MG63 (cell line): ENCODE measurements around the gene BCL11A. TPM values are rescaled to one million over a fixed set of nuclear protein-coding genes. Genes with fewer than 3 reads are reported as not detected.

Experiments used
- DNase-seq: peaks from one replicate; pipeline ENCODE4 v3.0.0-alpha.2; 2020
- H3K27me3 ChIP-seq: fragments of 250-450 bp; sonication (Bioruptor Pico); 2 replicates; pipeline ENCODE4 v1.5.1; 2020; ENCODE audit warnings: mild to moderate bottlenecking, moderate library complexity
- H3K36me3 ChIP-seq: fragments of 250-450 bp; sonication (Bioruptor Pico); 2 replicates; pipeline ENCODE4 v1.5.1; 2020; ENCODE audit warnings: mild to moderate bottlenecking, moderate library complexity
- H3K4me3 ChIP-seq: fragments of 250-450 bp; sonication (Bioruptor Pico); 2 replicates; pipeline ENCODE4 v1.5.1; 2020; ENCODE audit warnings: mild to moderate bottlenecking, moderate library complexity
- H3K9me3 ChIP-seq: fragments of 250-450 bp; sonication (Bioruptor Pico); 2 replicates; pipeline ENCODE4 v1.5.1; 2020; ENCODE audit warnings: mild to moderate bottlenecking, moderate library complexity
- total RNA-seq: library from RNA; depleted of rRNA; stranded (reverse); fragments of >200 nt; shearing (Covaris generic); gene quantifications from 2 replicates; pipeline ENCODE4 v1.2.3, GENCODE V29; 2014; ENCODE audit warnings: low replicate concordance

The BCL11A gene
- total RNA-seq, 1 experiment from 2014 or later: not detected

DNA sequence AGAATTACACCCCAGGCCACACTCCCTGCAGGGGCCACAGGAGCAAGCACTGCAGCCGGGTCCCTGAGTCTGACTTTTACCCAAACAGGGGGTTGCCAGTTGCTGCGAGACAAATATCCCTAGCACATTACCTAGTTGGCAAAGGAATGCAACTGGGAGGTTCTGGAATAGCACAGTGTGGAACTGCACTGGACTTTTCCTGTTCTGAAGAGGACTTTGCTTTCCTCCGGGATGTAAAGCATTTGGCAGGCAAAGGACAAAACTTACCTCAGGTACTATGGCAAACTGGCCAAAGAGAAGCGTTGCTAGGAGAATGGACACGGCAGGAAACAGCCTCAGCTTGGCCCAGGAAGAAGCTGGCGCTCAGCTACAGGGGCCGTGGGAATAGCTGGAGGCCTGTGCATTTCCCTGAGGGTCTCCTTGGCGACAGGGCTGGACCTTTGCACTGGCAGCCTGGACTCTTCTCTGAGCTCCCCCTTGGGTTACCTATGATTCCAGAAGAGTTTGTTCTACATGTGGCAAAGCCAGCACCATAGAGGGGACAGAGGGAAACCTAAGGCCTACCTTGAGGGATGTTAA, 45.0 kb downstream of the BCL11A start:
- H3K36me3 ChIP-seq: no peaks in the 10 kb centered on the region
- no peak for DNase-seq
- no peaks in the 10 kb centered on the region for H3K9me3 ChIP-seq
- no peaks in the 10 kb centered on the region for H3K27me3 ChIP-seq
- H3K4me3 ChIP-seq: no peak overlapping the region

DNA sequence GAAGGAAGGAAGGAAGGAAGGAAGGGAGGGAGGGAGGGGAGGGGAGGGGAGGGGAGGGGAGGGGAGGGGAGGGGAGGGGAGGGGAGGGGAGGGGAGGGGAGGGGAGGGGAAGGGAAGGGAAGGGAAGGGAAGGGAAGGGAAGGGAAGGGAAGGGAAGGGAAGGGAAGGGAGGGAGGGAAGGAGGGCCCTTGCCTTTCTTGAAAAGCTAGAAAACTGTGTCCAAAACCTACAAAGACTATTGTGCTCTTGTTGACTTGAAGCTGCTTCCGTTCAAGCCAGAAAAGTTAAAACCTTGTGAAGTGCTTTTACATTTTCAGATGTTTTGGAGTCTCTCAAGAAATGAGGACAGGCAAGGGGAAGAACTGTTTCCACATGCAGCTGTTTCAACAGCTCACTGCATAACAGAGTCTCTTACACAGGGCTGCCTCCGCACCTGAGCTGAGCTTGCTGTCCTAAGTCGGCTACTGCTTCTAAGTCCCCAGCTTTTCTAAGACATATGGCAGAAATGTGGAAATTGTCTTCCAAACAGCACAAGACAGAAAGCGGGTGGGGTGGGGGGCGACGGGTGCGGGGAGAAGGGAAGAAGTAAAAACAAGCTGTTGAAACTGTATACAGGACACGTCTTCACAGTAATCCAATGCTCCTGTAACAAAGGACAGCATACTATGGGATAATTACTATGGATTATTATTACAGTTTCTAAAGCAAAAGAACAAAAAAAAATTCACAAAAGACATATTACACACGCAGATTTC, 46.1 kb downstream of the BCL11A start:
- no peaks in the 10 kb centered on the region for H3K9me3 ChIP-seq
- H3K27me3 ChIP-seq: no peaks in the 10 kb centered on the region
- no peaks in the 10 kb centered on the region for H3K36me3 ChIP-seq
- H3K4me3 ChIP-seq: no peak overlapping the region
- no peak for DNase-seq

DNA sequence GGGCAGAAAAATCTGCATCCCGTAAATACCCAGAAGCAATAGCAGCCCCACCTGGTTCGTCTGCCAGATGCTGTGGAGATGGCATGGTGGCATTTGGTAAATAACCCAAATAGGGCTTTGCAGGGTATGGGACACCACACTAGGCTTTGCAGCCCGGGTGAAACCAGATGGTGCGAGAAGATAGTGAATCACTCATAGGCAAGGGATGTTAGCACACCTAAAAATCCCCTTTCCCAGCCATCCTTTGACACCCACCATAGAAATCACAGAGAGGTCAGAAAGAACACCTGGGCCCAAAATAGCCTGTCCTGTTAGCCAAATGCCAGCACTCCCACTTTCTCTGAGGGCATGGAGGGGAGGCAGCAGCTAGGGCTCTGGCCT, 47.6 kb downstream of the BCL11A start:
- Histone ChIP-seq H3K9me3 (no peaks in the 10 kb centered on the region), H3K36me3 (no peaks in the 10 kb centered on the region), H3K27me3 (no peaks in the 10 kb centered on the region), H3K4me3 (no peak overlapping the region)
- DNase-seq: no peak

DNA sequence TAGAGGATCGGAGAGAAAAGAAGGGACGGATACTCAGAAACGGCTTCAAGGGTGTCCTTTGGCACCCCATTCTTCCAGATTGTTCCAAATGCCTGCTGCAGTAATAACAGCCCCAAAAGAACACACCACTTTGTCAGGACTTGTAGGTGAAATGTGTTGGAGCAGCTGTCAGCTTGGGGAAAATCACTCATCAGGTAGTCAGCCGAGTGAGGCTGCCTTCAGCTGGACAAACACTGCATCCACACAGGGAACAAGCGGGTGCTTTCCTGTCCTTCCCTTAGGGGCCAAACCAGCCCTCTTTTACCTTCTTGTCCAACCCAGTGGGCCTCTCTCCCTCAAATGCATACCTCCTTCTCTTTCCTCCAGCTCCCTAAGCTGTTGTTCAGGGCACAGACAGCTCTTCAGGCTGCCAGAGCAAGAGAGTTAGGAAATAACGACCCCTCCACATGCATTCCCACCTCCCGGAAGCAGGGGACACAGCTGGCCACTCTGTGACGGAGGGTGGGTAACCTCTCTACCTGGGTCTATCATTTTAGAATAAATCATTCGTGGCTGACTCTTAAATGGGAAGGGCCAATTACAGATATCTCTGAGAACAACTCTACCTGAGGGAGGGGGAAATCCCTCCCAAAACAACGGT, 48.1 kb downstream of the BCL11A start:
- Histone ChIP-seq H3K4me3 (no peak overlapping the region), H3K36me3 (no peaks in the 10 kb centered on the region), H3K27me3 (no peaks in the 10 kb centered on the region), H3K9me3 (no peaks in the 10 kb centered on the region)
- no peak for DNase-seq

DNA sequence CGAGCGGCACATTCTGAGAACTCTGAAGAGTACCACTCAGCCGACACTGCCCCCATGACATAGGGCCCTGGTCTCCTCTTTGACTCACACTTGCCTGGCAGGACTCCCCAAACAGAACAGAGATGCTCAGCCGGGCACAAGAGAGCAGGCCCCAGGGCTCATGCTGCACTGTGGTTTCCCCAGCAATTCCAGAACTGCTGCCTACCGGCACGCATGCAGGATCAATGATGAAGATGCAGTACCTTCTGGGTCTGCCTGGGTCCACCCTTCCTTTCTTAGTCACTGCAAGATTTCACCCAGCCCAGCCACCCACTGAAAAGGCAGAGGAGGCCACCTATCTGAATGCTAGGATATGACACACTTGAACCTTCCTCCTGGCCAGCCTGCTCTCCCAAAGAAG, 49.4 kb downstream of the BCL11A start:
- DNase-seq: no peak
- H3K9me3 ChIP-seq: no peaks in the 10 kb centered on the region

DNA sequence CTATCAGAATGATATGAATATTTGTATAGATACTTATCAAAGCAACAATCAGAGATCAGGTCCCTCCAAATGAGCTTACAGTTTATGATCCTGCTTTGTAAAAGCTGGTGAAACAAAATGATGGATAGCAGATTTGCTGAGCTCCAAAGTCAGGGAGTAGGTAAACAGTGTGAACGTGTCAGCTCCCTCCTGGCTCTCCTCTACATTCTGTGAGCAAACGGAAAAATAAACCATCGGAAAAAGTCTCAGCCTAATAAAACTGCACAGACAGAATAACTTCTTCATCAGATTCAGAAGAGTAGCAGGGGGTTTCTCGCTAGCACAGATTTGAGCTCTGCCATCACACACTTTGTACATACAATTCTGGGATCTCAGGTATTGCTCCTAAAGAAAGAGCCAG, 51.3 kb downstream of the BCL11A start:
- no peak overlapping the region for H3K4me3 ChIP-seq
- no peaks in the 10 kb centered on the region for H3K9me3 ChIP-seq
- DNase-seq: no peak
- no peaks in the 10 kb centered on the region for H3K27me3 ChIP-seq
- H3K36me3 ChIP-seq: no peaks in the 10 kb centered on the region

More for the DNA sequence above, 49.4 kb downstream of the BCL11A start:
- Histone ChIP-seq H3K27me3 (no peaks in the 10 kb centered on the region), H3K4me3 (no peak overlapping the region), H3K36me3 (no peaks in the 10 kb centered on the region)

DNA sequence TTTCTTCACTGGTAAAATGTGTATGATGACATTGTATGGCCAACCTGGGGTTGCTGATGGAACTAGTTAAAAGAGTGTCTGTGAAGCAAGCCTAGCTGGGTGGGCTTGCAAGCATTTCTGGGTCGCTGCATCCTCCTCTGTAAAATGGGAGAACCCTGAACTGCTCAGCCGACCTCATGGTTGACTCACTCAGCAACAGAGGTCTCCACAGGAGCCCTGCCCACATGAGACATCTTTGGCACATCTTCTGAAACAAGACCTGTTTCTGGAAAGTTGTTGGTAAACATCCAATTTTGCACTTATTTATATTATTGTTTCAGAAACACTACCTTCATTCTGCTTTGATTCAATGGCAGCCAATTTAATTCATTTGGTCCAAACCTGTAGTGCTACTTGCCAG, 52.6 kb downstream of the BCL11A start:
- Histone ChIP-seq H3K9me3 (no peaks in the 10 kb centered on the region), H3K27me3 (no peaks in the 10 kb centered on the region), H3K4me3 (no peak overlapping the region), H3K36me3 (no peaks in the 10 kb centered on the region)
- no peak for DNase-seq

DNA sequence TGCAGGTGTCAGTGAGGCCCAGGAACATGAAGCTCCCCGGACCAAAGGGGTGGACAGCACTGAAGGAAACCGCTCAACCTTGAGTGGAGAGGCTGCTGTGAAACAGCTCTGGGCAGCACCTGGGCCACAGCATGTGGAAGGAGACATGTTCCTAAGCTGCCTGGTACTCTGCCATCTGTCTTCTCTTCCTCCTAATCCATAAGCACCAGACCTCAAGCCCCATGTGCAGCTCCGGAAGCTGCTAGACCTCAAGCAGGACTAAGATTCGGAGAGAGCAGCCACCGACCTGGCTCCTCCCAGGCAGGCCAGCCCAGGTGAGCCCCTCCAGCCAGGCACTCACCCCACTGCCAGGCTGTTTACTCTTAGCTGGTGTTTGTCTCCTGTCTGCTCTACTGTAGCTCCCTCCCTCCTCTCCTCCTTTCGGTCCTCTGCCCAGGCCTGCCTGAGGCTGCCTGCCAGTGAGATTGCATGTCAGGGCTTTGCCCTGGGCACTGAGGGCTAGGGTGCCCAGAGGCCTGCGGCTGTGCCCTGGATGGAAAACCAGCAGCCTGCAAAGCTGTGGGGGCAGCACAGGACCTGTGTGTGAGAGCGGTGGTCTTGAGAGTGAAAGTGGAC, 53.7 kb downstream of the BCL11A start:
- Histone ChIP-seq H3K36me3 (no peaks in the 10 kb centered on the region), H3K9me3 (no peaks in the 10 kb centered on the region), H3K4me3 (no peak overlapping the region), H3K27me3 (no peaks in the 10 kb centered on the region)
- DNase-seq: no peak

DNA sequence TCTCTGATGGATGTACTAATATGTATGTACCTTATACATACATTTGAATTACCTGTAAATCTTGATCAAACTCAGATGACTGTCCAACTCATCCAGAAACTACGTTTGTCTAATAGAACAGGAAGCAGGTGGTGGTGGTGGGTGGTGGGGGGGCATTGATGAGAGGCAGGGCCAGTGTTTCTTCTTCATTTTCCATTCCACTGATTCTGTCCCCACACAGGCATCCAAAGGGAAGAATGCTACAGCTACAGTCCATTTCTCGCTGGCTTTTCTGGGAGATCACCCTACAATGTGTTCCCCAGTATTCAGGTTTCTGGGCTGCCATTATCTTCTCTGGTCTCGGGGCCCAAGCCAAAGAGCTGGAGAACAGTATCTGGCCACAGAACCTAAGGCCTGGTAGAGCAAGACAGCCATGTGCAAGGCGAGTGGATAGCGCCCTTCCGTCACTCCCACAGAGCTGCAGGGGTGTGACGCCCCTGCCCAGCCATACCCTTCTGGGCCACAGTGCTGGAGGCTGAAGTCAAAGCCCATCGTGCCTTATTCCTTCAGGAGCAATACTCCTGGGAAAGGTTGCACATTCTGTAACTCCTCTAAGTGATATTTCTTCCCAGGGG, 54.5 kb downstream of the BCL11A start:
- DNase-seq: no peak
- Histone ChIP-seq H3K4me3 (no peak overlapping the region), H3K27me3 (no peaks in the 10 kb centered on the region), H3K36me3 (no peaks in the 10 kb centered on the region), H3K9me3 (no peaks in the 10 kb centered on the region)

DNA sequence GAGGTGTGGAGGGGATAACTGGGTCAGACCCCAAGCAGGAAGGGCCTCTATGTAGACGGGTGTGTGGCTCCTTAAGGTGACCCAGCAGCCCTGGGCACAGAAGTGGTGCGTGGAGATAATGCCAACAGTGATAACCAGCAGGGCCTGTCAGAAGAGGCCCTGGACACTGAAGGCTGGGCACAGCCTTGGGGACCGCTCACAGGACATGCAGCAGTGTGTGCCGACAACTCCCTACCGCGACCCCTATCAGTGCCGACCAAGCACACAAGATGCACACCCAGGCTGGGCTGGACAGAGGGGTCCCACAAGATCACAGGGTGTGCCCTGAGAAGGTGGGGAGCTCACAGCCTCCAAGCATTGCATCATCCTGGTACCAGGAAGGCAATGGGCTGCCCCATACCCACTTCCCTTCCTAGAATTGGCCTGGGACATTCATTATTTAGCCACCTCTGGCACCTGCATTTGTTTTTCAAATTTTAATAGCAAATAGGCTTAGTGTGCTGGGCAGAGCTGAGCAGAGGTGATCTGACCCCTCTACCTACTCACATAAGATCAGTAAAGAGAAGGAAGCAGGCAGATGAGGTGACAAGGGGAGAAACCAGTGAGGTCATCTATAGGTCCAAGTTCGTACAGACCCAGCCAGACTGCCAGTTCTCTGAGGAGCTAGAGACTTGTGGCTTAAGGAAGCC, 55.2 kb downstream of the BCL11A start:
- Histone ChIP-seq H3K27me3 (no peaks in the 10 kb centered on the region), H3K4me3 (no peak overlapping the region), H3K36me3 (no peaks in the 10 kb centered on the region), H3K9me3 (no peaks in the 10 kb centered on the region)
- no peak for DNase-seq

DNA sequence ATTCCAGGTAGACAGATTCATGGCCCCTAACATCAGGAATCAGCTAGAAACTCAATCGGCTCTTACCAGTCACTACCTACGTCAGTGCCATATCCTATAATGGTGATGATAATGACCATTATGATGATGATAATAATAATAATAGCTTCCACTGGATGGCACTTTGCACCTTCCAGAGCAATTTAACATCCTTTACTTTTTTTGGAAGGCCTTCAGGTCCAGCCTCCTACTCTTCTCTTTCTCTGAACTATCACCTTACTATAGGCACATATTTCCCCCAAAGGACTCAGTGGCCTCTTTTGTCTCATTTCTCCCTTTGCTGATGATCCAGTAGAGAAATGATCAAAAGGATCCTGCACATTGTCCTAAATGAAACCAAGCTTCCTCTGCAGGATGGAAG, 56.0 kb downstream of the BCL11A start:
- no peaks in the 10 kb centered on the region for H3K27me3 ChIP-seq
- no peak for DNase-seq

DNA sequence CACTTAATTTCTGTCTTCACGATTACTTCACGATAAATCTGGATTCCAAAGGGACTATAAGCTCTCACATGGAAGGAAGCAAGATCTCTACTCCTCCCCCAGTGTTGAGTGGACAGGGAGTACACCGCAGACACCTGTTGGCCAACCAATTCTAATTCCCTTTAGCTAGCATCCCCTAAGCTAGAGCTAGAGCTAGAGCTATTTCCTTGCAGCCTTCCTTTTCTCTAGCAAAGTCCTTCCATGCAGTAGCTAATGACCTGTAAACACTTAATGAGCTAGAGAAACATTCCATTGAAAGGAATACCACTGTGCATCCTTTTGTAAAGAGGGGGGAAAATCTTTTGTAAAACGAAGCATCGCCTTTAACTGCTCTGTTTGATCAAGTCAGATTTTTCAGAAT, 56.5 kb downstream of the BCL11A start:
- no peak for DNase-seq
- no peak overlapping the region for H3K4me3 ChIP-seq
- H3K36me3 ChIP-seq: no peaks in the 10 kb centered on the region
- H3K27me3 ChIP-seq: no peaks in the 10 kb centered on the region
- H3K9me3 ChIP-seq: no peaks in the 10 kb centered on the region

More for the DNA sequence above, 56.0 kb downstream of the BCL11A start:
- H3K4me3 ChIP-seq: no peak overlapping the region
- H3K9me3 ChIP-seq: no peaks in the 10 kb centered on the region
- no peaks in the 10 kb centered on the region for H3K36me3 ChIP-seq

DNA sequence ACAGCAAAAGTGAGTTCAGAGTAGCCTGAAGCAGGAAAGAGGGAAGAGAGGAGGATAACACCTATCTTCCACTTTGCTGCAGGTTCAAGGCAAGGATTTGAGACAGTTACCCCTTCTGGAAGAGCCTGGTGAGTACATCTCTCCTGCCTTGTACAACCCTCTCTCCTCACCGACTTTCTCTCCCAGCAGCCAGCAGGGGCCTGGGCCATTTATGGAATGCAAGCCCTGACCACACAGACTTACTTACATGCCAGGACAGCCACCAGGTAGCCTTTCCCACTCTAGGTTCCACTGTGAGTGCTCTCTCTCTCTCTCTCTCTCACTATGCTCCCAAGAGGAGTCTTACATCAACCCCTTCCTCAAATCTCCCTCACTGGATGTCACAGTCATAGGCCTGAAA, 57.0 kb downstream of the BCL11A start:
- no peaks in the 10 kb centered on the region for H3K9me3 ChIP-seq
- H3K27me3 ChIP-seq: no peaks in the 10 kb centered on the region
- H3K36me3 ChIP-seq: no peaks in the 10 kb centered on the region
- DNase-seq: no peak
- H3K4me3 ChIP-seq: no peak overlapping the region

DNA sequence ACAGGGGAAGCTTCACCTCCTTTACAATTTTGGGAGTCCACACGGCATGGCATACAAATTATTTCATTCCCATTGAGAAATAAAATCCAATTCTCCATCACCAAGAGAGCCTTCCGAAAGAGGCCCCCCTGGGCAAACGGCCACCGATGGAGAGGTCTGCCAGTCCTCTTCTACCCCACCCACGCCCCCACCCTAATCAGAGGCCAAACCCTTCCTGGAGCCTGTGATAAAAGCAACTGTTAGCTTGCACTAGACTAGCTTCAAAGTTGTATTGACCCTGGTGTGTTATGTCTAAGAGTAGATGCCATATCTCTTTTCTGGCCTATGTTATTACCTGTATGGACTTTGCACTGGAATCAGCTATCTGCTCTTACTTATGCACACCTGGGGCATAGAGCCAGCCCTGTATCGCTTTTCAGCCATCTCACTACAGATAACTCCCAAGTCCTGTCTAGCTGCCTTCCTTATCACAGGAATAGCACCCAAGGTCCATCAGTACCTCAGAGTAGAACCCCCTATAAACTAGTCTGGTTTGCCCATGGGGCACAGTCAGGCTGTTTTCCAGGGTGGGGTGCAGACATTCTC, 58.3 kb downstream of the BCL11A start:
- Histone ChIP-seq H3K36me3 (no peaks in the 10 kb centered on the region), H3K27me3 (no peaks in the 10 kb centered on the region), H3K4me3 (no peak overlapping the region), H3K9me3 (no peaks in the 10 kb centered on the region)
- DNase-seq: no peak

DNA sequence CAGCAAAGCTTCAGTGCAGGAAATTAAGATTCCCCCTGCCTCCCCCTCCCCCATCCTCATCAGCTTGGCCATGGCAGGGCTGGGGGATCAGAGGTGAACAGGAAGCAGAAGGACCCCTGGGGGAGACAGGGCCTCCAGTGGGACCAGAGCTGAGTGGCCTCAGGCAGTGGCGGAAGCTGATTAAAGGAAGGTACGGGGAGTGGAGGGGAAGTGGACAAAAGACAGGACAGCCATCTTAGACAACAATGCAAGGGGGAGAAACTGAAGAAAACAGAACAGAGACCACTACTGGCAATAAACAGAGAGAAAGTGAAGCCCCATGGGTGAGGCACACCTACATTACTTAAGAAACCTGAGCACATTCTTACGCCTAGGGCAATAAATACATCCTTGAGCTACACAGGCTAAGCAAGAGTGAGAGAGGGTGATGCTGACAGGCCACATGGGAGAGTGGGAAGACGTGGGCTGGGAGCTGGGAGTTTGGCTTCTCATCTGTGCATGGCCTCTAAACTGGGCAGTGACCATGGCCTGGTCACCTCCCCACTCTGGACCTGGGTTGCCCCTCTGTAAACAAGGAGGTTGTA, 59.6 kb downstream of the BCL11A start:
- H3K9me3 ChIP-seq: no peaks in the 10 kb centered on the region

DNA sequence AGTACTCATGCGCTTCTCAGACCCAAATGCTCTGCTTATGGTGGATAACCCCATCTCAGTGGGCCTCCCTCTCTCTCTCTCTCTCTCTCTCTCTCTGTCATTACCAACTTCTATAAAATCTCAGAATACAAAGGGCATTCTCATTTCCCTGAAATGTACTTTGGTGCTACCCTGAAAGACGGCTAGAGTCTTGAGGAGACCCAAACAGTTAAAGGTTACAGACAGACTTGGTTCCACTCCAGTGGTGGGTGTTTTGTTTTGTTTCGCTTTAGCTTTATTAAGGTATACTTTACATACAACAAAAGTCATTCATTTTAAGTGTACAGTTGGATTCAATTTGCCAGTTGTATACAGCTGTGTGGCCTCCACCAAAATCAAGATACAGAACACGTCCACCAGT, 60.9 kb downstream of the BCL11A start:
- Histone ChIP-seq H3K9me3 (no peaks in the 10 kb centered on the region), H3K27me3 (no peaks in the 10 kb centered on the region), H3K4me3 (no peak overlapping the region), H3K36me3 (no peaks in the 10 kb centered on the region)
- no peak for DNase-seq

More for the DNA sequence above, 59.6 kb downstream of the BCL11A start:
- no peak for DNase-seq
- Histone ChIP-seq H3K27me3 (no peaks in the 10 kb centered on the region), H3K4me3 (no peak overlapping the region), H3K36me3 (no peaks in the 10 kb centered on the region)
